ENCODE measurements around the gene ERLEC1.

ERLEC1 gene

GRCh38 chr2:53852532-53852931 lies 65.7 kb downstream of the ERLEC1 start:
- H3K27me3 ChIP-seq (replicated peaks; ENCODE audit: control insufficient read depth, insufficient read depth, low read length, poor library complexity, severe bottlenecking), result no peaks in the 10 kb centered on the region

DNA sequence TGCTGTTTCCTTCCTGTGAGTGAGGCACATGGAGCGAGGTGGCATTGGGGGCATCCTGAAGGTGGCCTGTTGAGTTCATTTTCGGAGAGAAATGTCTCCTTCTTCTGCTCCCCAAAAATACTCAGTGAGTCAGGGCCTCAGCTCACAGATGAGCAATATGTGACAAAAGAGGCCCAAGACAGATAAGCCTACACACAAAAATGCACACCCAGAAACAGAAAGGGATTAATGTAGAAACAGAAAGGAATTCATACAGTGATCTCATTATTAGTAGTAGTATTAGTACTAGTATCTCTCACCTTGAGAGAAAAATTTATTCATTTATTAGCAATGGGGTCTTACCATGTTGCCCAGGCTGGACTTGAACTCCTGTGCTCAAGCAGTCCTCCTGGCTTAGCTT lies 67.8 kb downstream of the ERLEC1 start:
- no peaks in the 10 kb centered on the region for H3K4me1 ChIP-seq (ENCODE audit: control insufficient read depth, insufficient read depth, low read length, poor library complexity, severe bottlenecking)
- no peaks in the 10 kb centered on the region for H3K27me3 ChIP-seq (replicated peaks; ENCODE audit: control insufficient read depth, insufficient read depth, low read length, poor library complexity, severe bottlenecking)
- DNase-seq, result no peak
- H3K27ac ChIP-seq (ENCODE audit: insufficient read depth, low read length, poor library complexity, severe bottlenecking), result no peak overlapping the region
- H3K4me3 ChIP-seq (ENCODE audit: insufficient read depth, low read depth, low read length, poor library complexity, severe bottlenecking), result no peak overlapping the region
- peaks cover 7% of the 10 kb centered on the region for H3K36me3 ChIP-seq (ENCODE audit: control insufficient read depth, insufficient read depth, low read length)
- H3K9me3 ChIP-seq (ENCODE audit: control insufficient read depth, low read length), result no peaks in the 10 kb centered on the region

More at GRCh38 chr2:53852532-53852931, 65.7 kb downstream of the ERLEC1 start:
- DNase-seq, result no peak
- no peak overlapping the region for H3K27ac ChIP-seq (ENCODE audit: insufficient read depth, low read length, poor library complexity, severe bottlenecking)
- peaks cover 7% of the 10 kb centered on the region for H3K36me3 ChIP-seq (ENCODE audit: control insufficient read depth, insufficient read depth, low read length)
- no peak overlapping the region for H3K4me3 ChIP-seq (ENCODE audit: insufficient read depth, low read depth, low read length, poor library complexity, severe bottlenecking)
- no peaks in the 10 kb centered on the region for H3K4me1 ChIP-seq (ENCODE audit: control insufficient read depth, insufficient read depth, low read length, poor library complexity, severe bottlenecking)
- no peaks in the 10 kb centered on the region for H3K9me3 ChIP-seq (ENCODE audit: control insufficient read depth, low read length)

- Histone ChIP-seq H3K4me1 (ENCODE audit: control insufficient read depth, insufficient read depth, low read length, poor library complexity, severe bottlenecking) (no peaks in the 10 kb centered on the region), H3K9me3 (ENCODE audit: control insufficient read depth, low read length) (no peaks in the 10 kb centered on the region), H3K27me3 (replicated peaks; ENCODE audit: control insufficient read depth, insufficient read depth, low read length, poor library complexity, severe bottlenecking) (no peaks in the 10 kb centered on the region), H3K36me3 (ENCODE audit: control insufficient read depth, insufficient read depth, low read length) (peaks cover 7% of the 10 kb centered on the region), H3K27ac (ENCODE audit: insufficient read depth, low read length, poor library complexity, severe bottlenecking) (no peak overlapping the region), H3K4me3 (ENCODE audit: insufficient read depth, low read depth, low read length, poor library complexity, severe bottlenecking) (no peak overlapping the region)
- no peak for DNase-seq
Observed at GRCh38 chr2:53856272-53856671, 69.4 kb downstream of the ERLEC1 start.

GRCh38 chr2:53859206-53860181 lies 72.7 kb downstream of the ERLEC1 start, which contains the start of gene GPR75:
Gene GPR75, minus strand, starts transcription at chr2:53859967. Its CDS starts 5,211 bp downstream, at chr2:53854756.
- DNase-seq, result no peak
- Histone ChIP-seq H3K9me3 (ENCODE audit: control insufficient read depth, low read length) (no peaks in the 10 kb centered on the region), H3K27me3 (replicated peaks; ENCODE audit: control insufficient read depth, insufficient read depth, low read length, poor library complexity, severe bottlenecking) (no peaks in the 10 kb centered on the region), H3K27ac (ENCODE audit: insufficient read depth, low read length, poor library complexity, severe bottlenecking) (no peak within 1 kb of the TSS), H3K4me1 (ENCODE audit: control insufficient read depth, insufficient read depth, low read length, poor library complexity, severe bottlenecking) (no peaks in the 10 kb centered on the region), H3K36me3 (ENCODE audit: control insufficient read depth, insufficient read depth, low read length) (peaks cover 5% of the 10 kb centered on the region), H3K4me3 (ENCODE audit: insufficient read depth, low read depth, low read length, poor library complexity, severe bottlenecking) (no peak within 1 kb of the TSS)

DNA sequence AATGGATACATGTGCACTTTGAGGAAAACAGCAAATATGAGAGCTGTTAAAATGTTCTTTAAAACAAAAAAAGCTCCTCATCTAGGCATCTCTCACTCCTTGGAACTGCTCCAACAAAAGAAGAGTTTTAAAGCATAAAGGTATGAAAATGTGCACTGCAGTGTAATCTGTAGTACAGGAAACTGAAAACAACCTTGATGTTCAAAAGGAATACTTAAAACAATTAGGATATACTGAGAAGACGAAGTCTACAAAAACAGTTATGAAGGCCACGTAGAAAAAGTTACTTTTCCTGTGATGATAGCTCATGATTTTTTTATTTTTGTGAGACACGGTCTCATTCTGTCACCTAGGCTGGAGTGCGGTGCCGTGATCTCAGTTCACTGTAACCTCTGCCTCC lies 75.0 kb downstream of the ERLEC1 start:
- no peak overlapping the region for H3K4me3 ChIP-seq (ENCODE audit: insufficient read depth, low read depth, low read length, poor library complexity, severe bottlenecking)
- no peaks in the 10 kb centered on the region for H3K9me3 ChIP-seq (ENCODE audit: control insufficient read depth, low read length)
- peaks cover 27% of the 10 kb centered on the region for H3K36me3 ChIP-seq (ENCODE audit: control insufficient read depth, insufficient read depth, low read length)
- H3K27me3 ChIP-seq (replicated peaks; ENCODE audit: control insufficient read depth, insufficient read depth, low read length, poor library complexity, severe bottlenecking), result no peaks in the 10 kb centered on the region
- DNase-seq, result no peak
- no peaks in the 10 kb centered on the region for H3K4me1 ChIP-seq (ENCODE audit: control insufficient read depth, insufficient read depth, low read length, poor library complexity, severe bottlenecking)
- H3K27ac ChIP-seq (ENCODE audit: insufficient read depth, low read length, poor library complexity, severe bottlenecking), result no peak overlapping the region

DNA sequence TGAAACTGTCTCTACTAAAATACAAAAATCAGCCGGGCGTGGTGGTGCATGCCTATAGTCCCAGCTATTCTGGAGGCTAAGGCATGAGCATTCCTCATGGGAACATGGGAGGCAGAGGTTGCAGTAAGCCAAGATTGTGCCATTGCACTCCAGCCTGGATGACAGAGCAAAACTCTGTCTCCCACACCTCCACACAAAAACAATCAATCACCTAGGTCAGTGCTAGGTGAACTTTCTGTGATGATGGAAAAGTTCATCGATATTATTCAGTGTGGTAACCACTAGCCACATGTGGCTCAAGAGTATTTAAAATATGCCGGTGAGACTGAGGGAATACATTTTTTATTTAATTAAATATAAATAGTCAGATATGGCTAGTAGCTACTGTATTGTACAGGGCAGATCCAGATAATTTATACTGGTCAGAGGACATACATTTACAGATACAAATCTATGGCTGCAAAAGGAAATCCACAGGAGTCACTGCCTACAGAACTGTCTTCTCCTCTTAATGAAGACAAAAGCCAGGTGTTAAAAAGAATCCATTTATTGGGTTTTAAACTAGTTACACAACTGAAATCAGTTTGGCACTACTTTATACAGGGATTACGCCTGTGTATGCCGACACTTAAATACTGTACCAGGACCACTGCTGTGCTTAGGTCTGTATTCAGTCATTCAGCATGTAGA lies 76.8 kb downstream of the ERLEC1 start:
- H3K4me1 ChIP-seq (ENCODE audit: control insufficient read depth, insufficient read depth, low read length, poor library complexity, severe bottlenecking), result no peaks in the 10 kb centered on the region
- no peaks in the 10 kb centered on the region for H3K9me3 ChIP-seq (ENCODE audit: control insufficient read depth, low read length)
- no peak overlapping the region for H3K27ac ChIP-seq (ENCODE audit: insufficient read depth, low read length, poor library complexity, severe bottlenecking)
- no peak overlapping the region for H3K4me3 ChIP-seq (ENCODE audit: insufficient read depth, low read depth, low read length, poor library complexity, severe bottlenecking)
- DNase-seq, result no peak
- no peaks in the 10 kb centered on the region for H3K27me3 ChIP-seq (replicated peaks; ENCODE audit: control insufficient read depth, insufficient read depth, low read length, poor library complexity, severe bottlenecking)
- peaks cover 36% of the 10 kb centered on the region for H3K36me3 ChIP-seq (ENCODE audit: control insufficient read depth, insufficient read depth, low read length)

GRCh38 chr2:53865264-53865663 lies 78.4 kb downstream of the ERLEC1 start:
- H3K9me3 ChIP-seq (ENCODE audit: control insufficient read depth, low read length), result no peaks in the 10 kb centered on the region
- peaks cover 46% of the 10 kb centered on the region for H3K36me3 ChIP-seq (ENCODE audit: control insufficient read depth, insufficient read depth, low read length)
- no peak for DNase-seq
- no peak overlapping the region for H3K4me3 ChIP-seq (ENCODE audit: insufficient read depth, low read depth, low read length, poor library complexity, severe bottlenecking)
- H3K4me1 ChIP-seq (ENCODE audit: control insufficient read depth, insufficient read depth, low read length, poor library complexity, severe bottlenecking), result no peaks in the 10 kb centered on the region
- H3K27me3 ChIP-seq (replicated peaks; ENCODE audit: control insufficient read depth, insufficient read depth, low read length, poor library complexity, severe bottlenecking), result no peaks in the 10 kb centered on the region
- no peak overlapping the region for H3K27ac ChIP-seq (ENCODE audit: insufficient read depth, low read length, poor library complexity, severe bottlenecking)

- no peak for DNase-seq
- no peak overlapping the region for H3K27ac ChIP-seq (ENCODE audit: insufficient read depth, low read length, poor library complexity, severe bottlenecking)
- H3K4me3 ChIP-seq (ENCODE audit: insufficient read depth, low read depth, low read length, poor library complexity, severe bottlenecking), result no peak overlapping the region
- H3K36me3 ChIP-seq (ENCODE audit: control insufficient read depth, insufficient read depth, low read length), result peaks cover 46% of the 10 kb centered on the region
- H3K9me3 ChIP-seq (ENCODE audit: control insufficient read depth, low read length), result no peaks in the 10 kb centered on the region
- H3K4me1 ChIP-seq (ENCODE audit: control insufficient read depth, insufficient read depth, low read length, poor library complexity, severe bottlenecking), result no peaks in the 10 kb centered on the region
- H3K27me3 ChIP-seq (replicated peaks; ENCODE audit: control insufficient read depth, insufficient read depth, low read length, poor library complexity, severe bottlenecking), result no peaks in the 10 kb centered on the region
Observed at GRCh38 chr2:53865962-53866361, 79.1 kb downstream of the ERLEC1 start.

DNA sequence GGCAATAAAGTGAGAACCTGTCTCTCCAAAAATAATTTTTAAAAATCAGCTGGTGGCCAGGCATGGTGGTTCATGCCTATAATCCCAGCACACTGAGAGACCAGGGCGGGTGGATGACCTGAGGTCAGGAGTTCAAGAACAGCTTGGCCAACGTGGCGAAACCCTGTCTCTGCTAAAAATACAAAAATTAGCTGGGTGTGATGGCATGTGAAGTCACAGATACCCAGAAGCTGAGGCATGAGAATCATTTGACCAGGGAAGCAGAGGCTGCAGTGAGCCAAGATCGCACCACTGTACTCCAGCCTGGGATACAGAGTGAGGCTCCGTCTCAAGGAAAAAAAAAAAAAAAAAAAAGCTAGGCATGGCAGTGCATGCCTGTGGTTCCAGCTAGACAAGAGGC lies 80.3 kb downstream of the ERLEC1 start:
- Histone ChIP-seq H3K4me3 (ENCODE audit: insufficient read depth, low read depth, low read length, poor library complexity, severe bottlenecking) (no peak overlapping the region), H3K27me3 (replicated peaks; ENCODE audit: control insufficient read depth, insufficient read depth, low read length, poor library complexity, severe bottlenecking) (no peaks in the 10 kb centered on the region), H3K9me3 (ENCODE audit: control insufficient read depth, low read length) (no peaks in the 10 kb centered on the region), H3K4me1 (ENCODE audit: control insufficient read depth, insufficient read depth, low read length, poor library complexity, severe bottlenecking) (no peaks in the 10 kb centered on the region), H3K27ac (ENCODE audit: insufficient read depth, low read length, poor library complexity, severe bottlenecking) (no peak overlapping the region), H3K36me3 (ENCODE audit: control insufficient read depth, insufficient read depth, low read length) (peaks cover 48% of the 10 kb centered on the region)
- no peak for DNase-seq

- H3K36me3 ChIP-seq (ENCODE audit: control insufficient read depth, insufficient read depth, low read length), result peaks cover 51% of the 10 kb centered on the region
- H3K27ac ChIP-seq (ENCODE audit: insufficient read depth, low read length, poor library complexity, severe bottlenecking), result no peak overlapping the region
- H3K4me3 ChIP-seq (ENCODE audit: insufficient read depth, low read depth, low read length, poor library complexity, severe bottlenecking), result no peak overlapping the region
Observed at GRCh38 chr2:53867773-53868172, 80.9 kb downstream of the ERLEC1 start.

More at GRCh38 chr2:53867773-53868172, 80.9 kb downstream of the ERLEC1 start:
- Histone ChIP-seq H3K9me3 (ENCODE audit: control insufficient read depth, low read length) (no peaks in the 10 kb centered on the region), H3K4me1 (ENCODE audit: control insufficient read depth, insufficient read depth, low read length, poor library complexity, severe bottlenecking) (no peaks in the 10 kb centered on the region), H3K27me3 (replicated peaks; ENCODE audit: control insufficient read depth, insufficient read depth, low read length, poor library complexity, severe bottlenecking) (no peaks in the 10 kb centered on the region)
- no peak for DNase-seq

All from effector memory CD4-positive, alpha-beta T cell (primary cell).